H9 (cell line): ENCODE measurements around the gene ERC2. TPM values are rescaled to one million over a fixed set of nuclear protein-coding genes. Genes with fewer than 3 reads are reported as not detected.

Experiments
- DNase-seq: peaks from one replicate; pipeline ENCODE4 v3.0.0-alpha.2; 2017
- H2AFZ ChIP-seq: one replicate; pipeline ENCODE4 v1.6.1; 2013; ENCODE audit warnings: mild to moderate bottlenecking, low read length, control low read depth, moderate library complexity
- H2AK5ac ChIP-seq: 2 replicates; pipeline ENCODE4 v1.6.1; 2013; ENCODE audit warnings: low read length, control low read depth, mixed read lengths; ENCODE audit not compliant: insufficient read length
- H2BK120ac ChIP-seq: one replicate; pipeline ENCODE4 v1.6.1; 2013; ENCODE audit warnings: low read depth, mild to moderate bottlenecking, low read length, control low read depth, inconsistent platforms; ENCODE audit not compliant: poor library complexity, severe bottlenecking
- H2BK12ac ChIP-seq: 2 replicates; pipeline ENCODE4 v1.6.1; 2013; ENCODE audit warnings: low read length, control low read depth, mixed read lengths, low read depth; ENCODE audit not compliant: insufficient read length
- H2BK15ac ChIP-seq: 2 replicates; pipeline ENCODE4 v1.6.1; 2013; ENCODE audit warnings: low read depth, low read length, control low read depth
- H2BK20ac ChIP-seq: one replicate; pipeline ENCODE4 v1.6.1; 2013; ENCODE audit warnings: low read depth, mild to moderate bottlenecking, low read length, control low read depth, inconsistent platforms; ENCODE audit not compliant: poor library complexity, severe bottlenecking
- H2BK5ac ChIP-seq: 2 replicates; pipeline ENCODE4 v1.6.1; 2013; ENCODE audit warnings: low read length, control low read depth, mixed read lengths; ENCODE audit not compliant: insufficient read length
- H3K14ac ChIP-seq: 2 replicates; pipeline ENCODE4 v1.6.1; 2013; ENCODE audit warnings: low read length, control low read depth; ENCODE audit not compliant: insufficient read depth
- H3K18ac ChIP-seq: 2 replicates; pipeline ENCODE4 v1.6.1; 2013; ENCODE audit warnings: low read depth, mild to moderate bottlenecking, mixed read lengths, low read length, control low read depth; ENCODE audit not compliant: insufficient read length
- H3K23ac ChIP-seq: 2 replicates; pipeline ENCODE4 v1.6.1; 2013; ENCODE audit warnings: low read length, control low read depth, mixed read lengths, low read depth; ENCODE audit not compliant: insufficient read length
- H3K23me2 ChIP-seq: 2 replicates; pipeline ENCODE4 v1.6.1; 2013; ENCODE audit warnings: low read depth, mild to moderate bottlenecking, mixed read lengths, low read length, control low read depth; ENCODE audit not compliant: insufficient read length, poor library complexity, severe bottlenecking
- H3K27ac ChIP-seq: 2 replicates; pipeline ENCODE4 v1.5.1; 2013; ENCODE audit warnings: low read length, control low read depth, mixed read lengths, low read depth; ENCODE audit not compliant: insufficient read length
- H3K27me3 ChIP-seq: 2 replicates; pipeline ENCODE4 v1.6.1; 2013; ENCODE audit warnings: low read length, control low read depth, inconsistent platforms; ENCODE audit not compliant: insufficient read depth
- H3K4ac ChIP-seq: 2 replicates; pipeline ENCODE4 v1.6.1; 2013; ENCODE audit warnings: low read depth, mild to moderate bottlenecking, control low read depth, inconsistent platforms, low read length, moderate library complexity
- H3K4me1 ChIP-seq: 2 replicates; pipeline ENCODE4 v1.6.1; 2013; ENCODE audit warnings: low read length, control low read depth, inconsistent platforms; ENCODE audit not compliant: insufficient read depth
- H3K4me2 ChIP-seq: 2 replicates; pipeline ENCODE4 v1.6.1; 2013; ENCODE audit warnings: low read length, control low read depth, mixed read lengths; ENCODE audit not compliant: insufficient read length, insufficient read depth
- H3K56ac ChIP-seq: 2 replicates; pipeline ENCODE4 v1.6.1; 2013; ENCODE audit warnings: low read depth, mild to moderate bottlenecking, mixed read lengths, low read length, control low read depth; ENCODE audit not compliant: insufficient read length
- H3K79me1 ChIP-seq: 2 replicates; pipeline ENCODE4 v1.6.1; 2013; ENCODE audit warnings: low read depth, mild to moderate bottlenecking, moderate library complexity, low read length, control low read depth, inconsistent platforms; ENCODE audit not compliant: insufficient read depth, poor library complexity, severe bottlenecking
- H3K79me2 ChIP-seq: 2 replicates; pipeline ENCODE4 v1.6.1; 2013; ENCODE audit warnings: low read length, control low read depth, inconsistent platforms; ENCODE audit not compliant: insufficient read depth
- H3K9ac ChIP-seq: 2 replicates; pipeline ENCODE4 v1.6.1; 2013; ENCODE audit warnings: low read length, control low read depth, mixed read lengths; ENCODE audit not compliant: insufficient read length; ENCODE audit errors: extremely low read depth
- H3K9me3 ChIP-seq: one replicate; pipeline ENCODE4 v1.6.1; 2013; ENCODE audit warnings: low read depth, low read length, inconsistent platforms; ENCODE audit not compliant: control insufficient read depth
- H3T11ph ChIP-seq: one replicate; pipeline ENCODE4 v1.6.1; 2013; ENCODE audit warnings: mild to moderate bottlenecking, low read length, control low read depth, inconsistent platforms
- H4K20me1 ChIP-seq: one replicate; pipeline ENCODE4 v1.6.1; 2013; ENCODE audit not compliant: control insufficient read depth, insufficient read length, insufficient read depth
- H4K5ac ChIP-seq: 2 replicates; pipeline ENCODE4 v1.6.1; 2013; ENCODE audit warnings: low read depth, mild to moderate bottlenecking, mixed read lengths, low read length, control low read depth; ENCODE audit not compliant: insufficient read length
- H4K8ac ChIP-seq: replicated peaks from 2 replicates; pipeline ENCODE4 v1.6.1; 2013; ENCODE audit warnings: low read length, control low read depth, mixed read lengths, low read depth; ENCODE audit not compliant: insufficient read length
- H4K91ac ChIP-seq: 2 replicates; pipeline ENCODE4 v1.6.1; 2013; ENCODE audit warnings: low read depth, mild to moderate bottlenecking, moderate library complexity, mixed read lengths, low read length, control low read depth; ENCODE audit not compliant: insufficient read length
- H3K27ac Mint-ChIP-seq, 3 experiments: 2 replicates in 2 of 3; 3 replicates in 1 of 3; pipeline ENCODE4 v1.8.0; 2020 to 2021; ENCODE audit warnings: mixed read lengths in 3 of 3, mild to moderate bottlenecking in 1 of 3, moderate library complexity in 1 of 3
- H3K27me3 Mint-ChIP-seq: 2 replicates; pipeline ENCODE4 v1.8.0; 2021; ENCODE audit warnings: low read depth, mild to moderate bottlenecking, moderate library complexity, mixed read lengths
- H3K36me3 Mint-ChIP-seq, 3 experiments: 2 replicates in 2 of 3; 3 replicates in 1 of 3; pipeline ENCODE4 v1.8.0; 2020 to 2021; ENCODE audit warnings: low read depth in 3 of 3, mixed read lengths in 3 of 3; ENCODE audit not compliant: insufficient read depth in 1 of 3
- H3K4me1 Mint-ChIP-seq, 2 experiments: 2 replicates each; pipeline ENCODE4 v1.8.0; 2020; ENCODE audit warnings: mixed read lengths in 2 of 2
- H3K4me3 Mint-ChIP-seq, 2 experiments: 2 replicates in 1 of 2; 3 replicates in 1 of 2; pipeline ENCODE4 v1.8.0; 2020 to 2021; ENCODE audit warnings: mild to moderate bottlenecking in 2 of 2, mixed read lengths in 2 of 2, moderate library complexity in 1 of 2
- H3K9me3 Mint-ChIP-seq, 2 experiments: 2 replicates in 1 of 2; 3 replicates in 1 of 2; pipeline ENCODE4 v1.8.0; 2020; ENCODE audit warnings: mild to moderate bottlenecking in 2 of 2, mixed read lengths in 2 of 2, moderate library complexity in 1 of 2
- CTCF ChIP-seq: fragments of 200-600 bp; sonication (generic); conservative IDR thresholded peaks from 3 replicates; pipeline ENCODE4 v1.8.0; 2021; ENCODE audit warnings: antibody characterized with exemption, mild to moderate bottlenecking
- WGBS: extraction: QIAGEN DNeasy Blood & Tissue Kit; methylation state at CpG from one replicate; pipeline ENCODE4 v1.1.7; 2013; ENCODE audit warnings: missing lambda C conversion rate, low lambda C conversion rate, mixed read lengths; ENCODE audit not compliant: insufficient read length; ENCODE audit errors: extremely low coverage; 5-methylcytosine and 5-hydroxymethylcytosine counted together
- total RNA-seq: library from RNA; stranded (reverse); gene quantifications from 2 replicates; pipeline ENCODE4 v1.2.1, GENCODE V29; 2021

Gene ERC2
- total RNA-seq, 1 experiment from 2014 or later: 15.4 TPM

GRCh38 chr3:56003129-56003528 lies 465.1 kb downstream of the ERC2 start:
- no peaks in the 10 kb centered on the region for H3K9me3 Mint-ChIP-seq
- Histone ChIP-seq H2BK15ac (no peak overlapping the region), H4K20me1 (no peaks in the 10 kb centered on the region), H2BK120ac (no peak overlapping the region), H2BK12ac (no peak overlapping the region), H4K8ac (no peak overlapping the region), H2AFZ (no peak overlapping the region), H2BK5ac (no peak overlapping the region), H2BK20ac (no peak overlapping the region), H3K18ac (no peak overlapping the region), H3K14ac (no peak overlapping the region), H3K27ac (no peak overlapping the region), H4K5ac (no peak overlapping the region), H3K4me1 (peaks cover 4% of the 10 kb centered on the region; the same call in 1 of the 2 replicates), H3K27me3 (no peaks in the 10 kb centered on the region), H3K9ac (no peak overlapping the region), H3K56ac (no peak overlapping the region), H3K23ac (no peak overlapping the region), H3K23me2 (no peaks in the 10 kb centered on the region), H3T11ph (no peak overlapping the region), H4K91ac (no peak overlapping the region), H3K79me1 (no peaks in the 10 kb centered on the region), H3K4me2 (no peak overlapping the region), H3K9me3 (no peaks in the 10 kb centered on the region), H3K4ac (no peak overlapping the region), H2AK5ac (no peak overlapping the region), H3K79me2 (no peaks in the 10 kb centered on the region)
- H3K27ac Mint-ChIP-seq: peak overlapping the region in 1 of 3 experiments; percentile 83; a peak in 3 of 7 replicates
- H3K36me3 Mint-ChIP-seq: no peaks in the 10 kb centered on the region
- no CpG with 5 or more reads among the region's 3 CpGs for WGBS
- peaks cover 53 to 70% of the 10 kb centered on the region in 2 experiments for H3K4me1 Mint-ChIP-seq
- no peaks in the 10 kb centered on the region for H3K27me3 Mint-ChIP-seq
- H3K4me3 Mint-ChIP-seq: no peak overlapping the region
- DNase-seq: no peak
- no peak for TF ChIP-seq CTCF
